K562 (cell line): Measurements from ENCODE around the gene MYL6B. TPM values are rescaled to one million over a fixed set of nuclear protein-coding genes. Genes with fewer than 3 reads are reported as not detected.

ENCODE experiments used
- BRF1 ChIP-seq: IDR thresholded peaks from 3 replicates; pipeline ENCODE4 v1.6.1; 2011; ENCODE audit warnings: borderline replicate concordance, mild to moderate bottlenecking; ENCODE audit not compliant: insufficient read length; ENCODE audit errors: extremely low read depth
- CCAR2 ChIP-seq: fragments of 200-400 bp; formaldehyde crosslinking; IDR thresholded peaks from 2 replicates; pipeline ENCODE4 v1.6.1; 2017; ENCODE audit warnings: mild to moderate bottlenecking, low read depth, low read length
- ESRRA ChIP-seq: fragments of 450-650 bp; IDR thresholded peaks from 2 replicates; pipeline ENCODE4 v1.6.1; 2014; ENCODE audit warnings: low read depth, mild to moderate bottlenecking, moderate library complexity, borderline replicate concordance
- ETS2 ChIP-seq: IDR thresholded peaks from 2 replicates; pipeline ENCODE4 v1.6.1; 2016; ENCODE audit warnings: borderline replicate concordance, missing genetic modification characterization, mild to moderate bottlenecking, moderate library complexity, missing compliant biosample characterization; ENCODE audit not compliant: poor library complexity, severe bottlenecking
- HNRNPUL1 ChIP-seq: fragments of 200-400 bp; formaldehyde crosslinking; IDR thresholded peaks from 2 replicates; pipeline ENCODE4 v1.6.1; 2017; ENCODE audit warnings: low read length
- JUNB ChIP-seq: fragments of 450-650 bp; formaldehyde crosslinking; conservative IDR thresholded peaks from 2 replicates; pipeline ENCODE4 v1.4.0; 2020; ENCODE audit warnings: mild to moderate bottlenecking
- KDM1A ChIP-seq, 2 experiments: fragments of 450-650 bp; IDR thresholded peaks; 2 replicates each; pipeline ENCODE4 v1.6.1; 2016; ENCODE audit warnings: mild to moderate bottlenecking in 2 of 2
- KLF10 ChIP-seq: fragments of 250-450 bp; sonication (Bioruptor Pico); IDR thresholded peaks from 2 replicates; pipeline ENCODE4 v1.6.1; 2021; ENCODE audit warnings: matching md5 sums
- LARP7 ChIP-seq: fragments of 450-650 bp; IDR thresholded peaks from 2 replicates; pipeline ENCODE4 v1.6.1; 2016
- SIX5 ChIP-seq, 2 experiments: IDR thresholded peaks; 2 replicates each; pipeline ENCODE4 v1.6.1; 2011; ENCODE audit warnings: low read length in 2 of 2, borderline replicate concordance in 1 of 2, low read depth in 1 of 2, mild to moderate bottlenecking in 1 of 2, moderate library complexity in 1 of 2; ENCODE audit not compliant: insufficient read depth in 1 of 2
- SRSF3 ChIP-seq: fragments of 200-400 bp; formaldehyde crosslinking; IDR thresholded peaks from 2 replicates; pipeline ENCODE4 v1.6.1; 2016; ENCODE audit warnings: mild to moderate bottlenecking, low read length, moderate library complexity; ENCODE audit not compliant: insufficient read depth
- TAF15 ChIP-seq: fragments of 200-400 bp; formaldehyde crosslinking; IDR thresholded peaks from 2 replicates; pipeline ENCODE4 v1.6.1; 2017; ENCODE audit warnings: mild to moderate bottlenecking, low read depth, low read length, moderate library complexity
- TBL1XR1 ChIP-seq, 2 experiments: IDR thresholded peaks; 2 replicates each; pipeline ENCODE4 v1.6.1; 2012; ENCODE audit warnings: improper control_type of control experiment in 2 of 2, low read length in 2 of 2, mild to moderate bottlenecking in 1 of 2
- TCFL5 ChIP-seq: fragments of 250-450 bp; sonication (Bioruptor Pico); conservative IDR thresholded peaks from 2 replicates; pipeline ENCODE4 v1.6.1; 2021; ENCODE audit warnings: mild to moderate bottlenecking, moderate library complexity, matching md5 sums
- ZBTB33 ChIP-seq: sonication (generic); formaldehyde crosslinking; IDR thresholded peaks from 2 replicates; pipeline ENCODE4 v1.8.1; 2023; ENCODE audit warnings: mild to moderate bottlenecking, missing genetic modification reagents
- ZBTB8A ChIP-seq: fragments of 450-650 bp; IDR thresholded peaks from 2 replicates; pipeline ENCODE4 v1.6.1; 2018; ENCODE audit warnings: mild to moderate bottlenecking, moderate library complexity; ENCODE audit not compliant: partially characterized antibody
- ZNF165 ChIP-seq: fragments of 250-450 bp; sonication (Bioruptor Pico); IDR thresholded peaks from 2 replicates; pipeline ENCODE4 v1.4.0; 2020; ENCODE audit warnings: borderline replicate concordance
- ZNF239 ChIP-seq: fragments of 250-450 bp; sonication (Bioruptor Pico); IDR thresholded peaks from 2 replicates; pipeline ENCODE4 v1.4.0; 2020; ENCODE audit warnings: mild to moderate bottlenecking
- ZNF592 ChIP-seq: fragments of 450-650 bp; IDR thresholded peaks from 2 replicates; pipeline ENCODE4 v1.6.1; 2017; ENCODE audit warnings: antibody characterized with exemption, mild to moderate bottlenecking
- polyA plus RNA-seq, 8 experiments: library from polyadenylated mRNA; depleted of rRNA in 4 of 8; stranded (reverse) in 5 of 8; unstranded in 3 of 8; fragments of >200 nt; fragmentation: Nextera tagmentation in 2 of 8; fragmentation: Illumina TruSeq in 1 of 8; extraction: Ambion mirVana in 2 of 8; extraction: Trizol in 1 of 8; gene quantifications; 2 replicates each; pipeline versions ENCODE4 v1.2.1 to v1.2.3, GENCODE V29; 2011 to 2014; ENCODE audit warnings: inconsistent platforms in 1 of 8, missing spikeins in 1 of 8
- total RNA-seq, 7 experiments: library from RNA; depleted of rRNA in 6 of 7; stranded (reverse); fragments of >200 nt in 6 of 7; fragmentation: Illumina TruSeq in 2 of 7; extraction: Trizol in 2 of 7; gene quantifications; 2 replicates each; pipeline versions ENCODE4 v1.2.1 to v1.2.3, GENCODE V29; 2011 to 2021; ENCODE audit warnings: low replicate concordance in 1 of 7
- TF ChIP-seq, protein P1 (sequence below): sonication (generic); formaldehyde crosslinking; IDR thresholded peaks from 2 replicates; pipeline ENCODE4 v1.8.1; 2023; ENCODE audit warnings: mild to moderate bottlenecking, missing genetic modification reagents

The MYL6B gene
- total and polyA plus RNA-seq, 9 of the 15 experiments (the other 6 are each of a cell fraction or from before 2014, with no cell fraction given) = 42.8 to 77.3 (median 68.6) TPM

GRCh38 chr12:56189918-56190694 is 37.7 kb downstream of the MYL6B start (continued):
- TF ChIP-seq ZBTB33 (peak; percentile 6; the same call in 1 of the 2 replicates), CCAR2 (no peak), TCFL5 (CRISPR knock-in tag) (no peak), TAF15 (no peak), LARP7 (no peak), SRSF3 (no peak), ESRRA (peak; percentile 77; the same call in 1 of the 2 replicates), ZNF592 (peak; percentile 11; the same call in 1 of the 2 replicates), ZNF165 (CRISPR knock-in tag) (no peak), ZNF239 (no peak), ETS2 (tag) (no peak), KDM1A (IDR thresholded peaks at IDR 0.05) (no peak), JUNB (CRISPR knock-in tag) (no peak), TBL1XR1 (IDR thresholded peaks at IDR 0.05; ENCODE audit: low read length in 2 of 2) (peak in 1 of 2 experiments; percentile 95; a peak in 2 of 4 replicates), KLF10 (CRISPR knock-in tag) (no peak), ZBTB8A (no peak), BRF1 (peak; percentile 48), SIX5 (IDR thresholded peaks at IDR 0.05; ENCODE audit: borderline replicate concordance in 1 of 2, insufficient read depth in 1 of 2, low read depth in 1 of 2, low read length in 2 of 2) (no peak), HNRNPUL1 (no peak)
- TF ChIP-seq, protein P1, sequence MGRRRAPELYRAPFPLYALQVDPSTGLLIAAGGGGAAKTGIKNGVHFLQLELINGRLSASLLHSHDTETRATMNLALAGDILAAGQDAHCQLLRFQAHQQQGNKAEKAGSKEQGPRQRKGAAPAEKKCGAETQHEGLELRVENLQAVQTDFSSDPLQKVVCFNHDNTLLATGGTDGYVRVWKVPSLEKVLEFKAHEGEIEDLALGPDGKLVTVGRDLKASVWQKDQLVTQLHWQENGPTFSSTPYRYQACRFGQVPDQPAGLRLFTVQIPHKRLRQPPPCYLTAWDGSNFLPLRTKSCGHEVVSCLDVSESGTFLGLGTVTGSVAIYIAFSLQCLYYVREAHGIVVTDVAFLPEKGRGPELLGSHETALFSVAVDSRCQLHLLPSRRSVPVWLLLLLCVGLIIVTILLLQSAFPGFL (CRISPR knock-in tag) = no peak
